ENCODE results near the gene CUBN.
A peak's percentile ranks its signal among the peaks of the same experiment; 100 is the strongest.

Gene CUBN

GRCh38 chr10:17005621-17006566 lies 123.7 kb downstream of the CUBN start:
- DNase-seq = no peak

- DNase-seq = no peak
Observed at GRCh38 chr10:17004801-17005380, 124.7 kb downstream of the CUBN start.

- no peak for DNase-seq
Observed at GRCh38 chr10:17003651-17004286, 125.8 kb downstream of the CUBN start.

DNA sequence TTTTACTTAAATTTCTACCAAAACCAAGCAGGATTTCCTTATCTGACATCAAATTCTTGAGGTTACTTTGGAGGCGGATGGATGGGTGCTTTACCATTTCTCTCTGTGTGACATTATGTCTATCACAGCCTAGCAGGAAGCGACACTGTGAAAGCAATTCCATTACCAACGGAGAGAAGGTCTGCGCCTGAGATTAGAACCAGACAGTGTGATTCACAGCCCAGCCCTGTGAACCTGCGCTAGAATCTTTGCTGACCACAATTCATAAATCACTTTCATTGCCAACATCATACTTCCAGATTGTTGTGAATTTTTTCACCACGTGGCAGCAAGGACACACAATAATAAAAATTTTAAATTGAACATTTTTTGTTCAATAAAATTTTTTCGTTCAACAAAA lies 126.5 kb downstream of the CUBN start:
- DNase-seq = peak; percentile 44

DNA sequence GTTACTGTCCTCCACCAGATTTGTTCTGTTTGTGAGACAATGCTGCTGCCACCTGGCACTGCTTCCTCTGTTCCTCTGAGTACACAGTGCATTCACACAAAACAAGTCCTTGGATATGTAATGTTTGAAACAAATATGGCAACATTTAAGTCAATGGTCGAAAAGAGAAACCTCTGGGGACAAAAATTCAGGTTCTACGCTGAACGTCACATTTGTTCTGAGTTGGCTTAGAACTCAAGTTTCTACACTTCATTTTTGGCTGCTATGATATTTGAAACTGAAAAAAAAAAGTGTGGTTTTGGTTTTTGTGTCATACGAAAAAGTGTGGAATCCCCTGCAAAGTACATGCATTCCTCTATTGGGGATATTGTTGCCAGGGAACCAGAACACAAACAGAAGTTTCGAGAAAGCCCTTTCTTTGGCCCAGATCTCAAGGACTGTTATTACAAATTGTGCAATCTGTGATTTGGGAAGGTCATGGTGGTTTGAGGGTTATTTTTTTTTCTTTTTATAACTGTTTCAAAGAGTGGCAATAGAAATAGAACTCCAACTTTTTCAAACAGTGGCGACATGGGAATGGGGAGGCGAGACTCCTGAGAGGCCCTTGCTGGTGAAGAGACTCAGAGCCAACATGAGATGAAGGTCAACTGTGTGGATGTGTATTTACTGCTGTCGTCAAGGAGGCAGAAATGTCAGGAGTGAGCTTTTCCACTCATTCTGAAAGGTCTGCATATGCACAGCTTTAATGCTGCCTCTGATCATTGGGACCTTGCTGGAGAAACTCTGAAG lies 127.5 kb downstream of the CUBN start:
- DNase-seq = peak; percentile 79

GRCh38 chr10:17001297-17001744 lies 128.3 kb downstream of the CUBN start:
- no peak for DNase-seq

- no peak for DNase-seq
Observed at GRCh38 chr10:16999665-17000451, 129.8 kb downstream of the CUBN start.

DNA sequence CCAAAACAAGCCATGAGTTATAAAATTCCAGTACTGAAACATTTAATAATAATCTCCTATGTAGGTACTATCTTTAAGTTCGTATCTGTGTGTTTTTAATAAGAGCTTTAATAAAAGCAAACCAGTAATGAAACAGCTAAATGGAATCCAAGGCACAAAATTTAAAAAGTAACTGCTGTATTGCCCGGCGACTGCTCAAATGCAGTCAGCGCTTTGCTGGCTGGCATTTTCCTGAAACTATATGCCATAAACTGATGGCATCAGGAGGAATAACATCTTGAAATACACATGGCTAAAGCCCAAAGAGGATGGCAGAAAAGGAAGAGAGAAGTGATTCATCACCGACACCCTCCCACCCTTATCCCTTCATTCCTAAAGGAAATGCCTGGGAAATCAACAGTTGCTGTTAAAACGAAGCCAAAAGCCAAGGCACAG lies 133.1 kb downstream of the CUBN start:
- no peak for DNase-seq

DNA sequence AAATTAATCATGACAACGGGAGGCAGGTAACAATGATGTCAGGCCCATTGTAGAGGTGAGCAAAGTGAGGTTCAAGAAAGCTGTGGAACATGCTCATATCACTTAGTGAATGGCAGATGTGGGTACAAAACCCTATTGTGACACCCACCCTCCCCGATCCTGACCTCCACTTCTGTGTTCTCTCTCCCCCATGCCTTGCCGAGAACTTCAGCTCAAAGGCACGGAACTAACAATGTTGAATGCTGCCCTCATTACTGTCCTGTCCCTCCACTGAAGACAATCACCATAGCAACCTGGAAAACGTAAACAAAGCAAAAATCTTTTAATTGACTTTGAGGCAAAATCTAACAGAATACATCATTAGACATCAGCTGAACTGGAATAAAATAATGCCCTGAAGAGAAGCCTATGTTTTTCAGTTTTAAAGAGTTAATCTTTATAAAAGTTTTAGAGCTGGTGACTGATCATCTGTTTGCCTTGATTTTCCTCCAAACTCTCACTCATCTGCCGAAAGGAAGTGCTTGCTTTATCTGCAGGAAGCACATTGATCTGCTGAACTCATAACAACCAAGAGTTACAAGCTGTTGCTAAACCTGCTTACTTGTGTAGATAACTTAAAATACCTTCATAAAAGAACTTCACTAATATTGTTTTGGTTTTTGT lies 133.6 kb downstream of the CUBN start:
- DNase-seq = no peak

DNA sequence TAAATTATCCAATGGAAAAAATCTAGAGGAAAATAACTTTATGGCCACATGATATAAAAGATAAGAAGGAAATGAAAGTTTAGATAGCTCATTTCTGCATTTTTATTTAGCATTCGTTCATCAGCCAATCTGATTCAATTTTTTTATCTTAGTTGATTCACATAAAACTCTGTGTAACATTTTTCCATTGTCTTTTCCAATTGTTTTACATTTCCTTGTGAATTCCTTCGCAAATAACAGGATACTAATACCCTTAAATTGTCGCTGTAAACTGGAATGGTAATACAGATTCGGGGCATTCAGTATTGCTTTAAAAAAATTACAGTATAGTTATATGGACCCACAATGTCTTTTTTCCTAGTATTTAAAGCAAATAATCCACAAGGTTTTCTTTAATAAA lies 136.4 kb downstream of the CUBN start:
- DNase-seq = no peak

DNA sequence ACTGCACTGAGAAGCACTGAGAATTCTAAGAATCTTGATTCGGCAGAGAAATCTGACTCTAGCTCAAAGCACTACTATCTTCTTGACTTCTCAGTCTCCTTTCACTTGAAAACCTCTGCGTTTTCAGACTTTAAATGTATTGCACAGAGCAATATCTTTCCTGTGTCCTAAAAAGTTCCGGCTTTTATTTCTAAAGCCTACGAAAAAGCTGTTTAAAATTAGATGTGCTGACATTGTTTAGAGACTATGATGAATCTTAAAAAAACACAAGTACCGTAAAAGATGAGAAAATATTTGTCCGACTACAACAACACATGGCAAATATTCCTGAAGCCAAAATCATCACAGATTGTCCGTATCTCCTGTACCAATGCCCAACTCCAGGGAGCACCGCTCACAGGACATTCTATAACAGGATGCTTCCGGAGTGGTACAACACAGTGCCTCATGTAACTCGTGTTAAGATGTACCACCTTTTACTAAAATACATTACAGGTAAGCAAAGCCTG lies 136.9 kb downstream of the CUBN start:
- DNase-seq = no peak

DNA sequence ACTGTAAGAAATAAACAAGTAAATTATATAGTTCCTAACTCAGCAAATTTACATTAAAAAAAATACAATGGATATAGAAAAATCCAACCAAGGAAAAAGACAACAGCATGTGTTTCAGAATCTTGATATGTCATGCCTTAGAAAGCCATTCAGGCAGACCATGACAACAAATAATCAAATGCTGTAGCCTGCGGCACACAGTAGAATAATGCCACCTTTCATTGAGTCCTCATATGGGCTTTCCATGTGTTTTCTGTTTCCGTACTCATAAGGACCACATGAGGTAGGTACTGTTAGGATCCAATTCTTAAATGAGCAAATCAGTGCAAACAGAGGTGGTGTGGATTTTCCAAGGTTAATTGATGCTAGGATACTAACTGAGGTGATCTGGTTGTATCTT lies 138.6 kb downstream of the CUBN start:
- no peak for DNase-seq

DNA sequence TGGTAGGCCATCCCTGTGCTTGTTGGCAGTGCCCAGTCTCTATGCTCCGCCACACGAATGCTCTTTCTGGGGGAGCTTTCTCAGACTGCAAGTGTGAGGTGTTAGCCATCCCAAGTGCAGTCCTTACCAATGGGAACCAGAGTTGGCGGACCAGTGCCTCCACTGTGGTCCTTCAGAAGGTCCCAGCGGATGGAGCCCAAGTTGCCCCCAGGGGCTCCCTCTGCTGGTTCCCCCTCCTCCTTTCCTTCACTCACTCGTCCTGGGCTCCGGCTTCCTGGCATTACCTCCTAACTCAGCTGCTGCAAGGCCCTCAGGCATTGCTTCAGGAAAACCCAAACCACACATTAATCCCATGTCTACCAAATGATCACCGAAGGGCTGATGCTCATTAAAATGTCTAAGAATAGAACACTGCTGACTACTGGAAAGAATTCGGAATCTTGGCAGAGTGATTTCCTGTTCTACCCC lies 139.8 kb downstream of the CUBN start:
- DNase-seq = no peak

- no peak for DNase-seq
Observed at GRCh38 chr10:16988900-16989299, 140.7 kb downstream of the CUBN start.

DNA sequence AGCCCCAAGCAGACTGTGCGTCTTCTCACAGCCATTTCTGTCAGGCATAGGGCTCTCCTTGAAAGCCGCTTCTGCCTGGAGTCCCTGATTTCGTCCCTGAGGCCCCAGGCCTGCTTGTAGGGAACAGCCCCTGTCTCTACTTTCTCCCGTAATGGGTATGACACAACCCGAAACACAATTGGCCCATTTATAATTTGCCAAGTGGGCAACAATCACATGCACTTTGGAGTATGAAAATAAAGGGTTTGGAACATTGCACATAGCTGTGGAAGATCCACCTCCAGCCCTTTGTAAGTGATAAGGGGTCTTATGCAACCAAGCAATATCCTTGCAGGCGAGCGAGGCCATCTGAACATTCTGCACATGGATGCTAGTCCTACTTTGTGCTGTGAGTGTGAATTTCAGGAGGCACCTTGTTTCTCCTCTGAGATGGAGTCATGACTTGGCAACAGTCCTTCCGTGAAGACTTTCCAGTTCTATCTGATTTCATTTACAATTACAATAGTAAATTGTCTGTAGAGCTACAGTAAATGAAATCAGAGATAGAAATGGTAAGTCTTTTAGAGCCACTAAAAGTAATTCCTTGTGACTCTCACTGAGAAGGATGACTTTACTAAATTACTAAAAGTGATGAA lies 141.5 kb downstream of the CUBN start:
- DNase-seq = no peak

- no peak for DNase-seq
Observed at GRCh38 chr10:16987206-16987621, 142.4 kb downstream of the CUBN start.

DNA sequence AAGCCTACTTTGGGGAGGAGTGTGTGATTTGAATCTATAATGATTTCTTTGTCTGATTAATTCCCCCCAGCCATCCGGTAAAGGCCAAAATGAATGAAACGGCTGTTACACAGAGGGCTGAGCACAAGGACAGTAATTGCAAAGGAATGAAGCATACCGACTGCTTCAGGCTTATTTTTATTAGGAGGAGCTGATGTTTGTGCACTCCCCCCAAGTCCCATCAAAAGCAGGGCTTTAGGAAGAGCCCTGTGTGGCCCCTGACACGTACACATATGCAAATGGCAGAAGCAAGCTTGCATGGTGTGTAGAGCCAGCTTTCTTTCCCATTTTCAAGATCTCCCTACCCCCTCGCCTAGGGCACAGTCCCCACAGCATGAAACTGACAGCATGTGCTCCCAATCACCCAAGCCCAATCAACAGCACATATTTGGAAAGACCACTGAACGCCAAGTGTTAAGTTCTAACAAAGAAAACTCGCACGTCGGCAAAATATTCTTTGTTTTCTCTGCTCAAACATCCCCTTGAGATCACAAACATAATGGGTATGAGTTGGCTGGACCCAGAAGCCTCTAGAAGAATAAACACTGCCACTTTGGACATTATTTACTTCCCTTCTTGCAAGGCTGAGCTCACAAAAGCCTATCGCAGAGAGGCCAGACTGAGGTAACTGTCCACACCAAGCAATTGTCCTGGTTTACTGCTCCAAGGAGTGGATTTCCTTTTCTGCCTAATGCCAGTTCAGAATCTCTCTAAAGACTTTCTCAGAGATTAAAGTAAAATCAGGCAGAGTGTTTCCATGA lies 143.0 kb downstream of the CUBN start:
- no peak for DNase-seq

- DNase-seq = no peak
Observed at GRCh38 chr10:16986082-16986405, 143.6 kb downstream of the CUBN start.

DNA sequence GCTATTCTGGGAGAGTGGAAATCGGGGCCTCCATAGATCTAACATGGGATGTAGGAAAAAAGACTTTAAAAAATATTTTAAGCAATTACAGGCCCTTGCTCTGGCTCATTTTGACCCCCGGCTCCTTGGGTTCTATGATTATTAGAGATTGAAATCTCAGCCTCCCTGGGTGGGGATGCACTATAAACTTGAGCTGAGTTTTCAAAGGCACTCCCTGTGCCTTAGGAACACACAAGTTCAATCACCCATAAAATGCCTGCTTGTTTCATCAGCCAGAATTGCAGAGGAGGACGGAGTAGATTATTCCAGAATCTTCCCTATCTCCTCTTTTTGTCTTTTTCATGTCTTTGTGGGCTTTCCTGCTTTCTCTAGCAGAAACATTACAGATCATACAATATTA lies 145.4 kb downstream of the CUBN start:
- no peak for DNase-seq

- no peak for DNase-seq
Observed at GRCh38 chr10:16976803-16977202, 152.8 kb downstream of the CUBN start.

All from inflammatory macrophage treated with lipopolysaccharide for 4 hours (primary cell).